Adipose tissue (tissue), 3 donors: ENCODE results near the gene ZNF507. TPM values are rescaled to one million over a fixed set of nuclear protein-coding genes. Genes with fewer than 3 reads are reported as not detected.

Source experiments
- H3K27ac ChIP-seq: one replicate; pipeline ENCODE4 v1.5.1; 2013; ENCODE audit warnings: low read depth, low read length
- WGBS, 3 donors: extraction: QIAGEN DNeasy Blood & Tissue Kit; methylation state at CpG; one replicate each; pipeline ENCODE4 v1.1.7; 2013; 5-methylcytosine and 5-hydroxymethylcytosine counted together
- polyA plus RNA-seq, 3 donors: library from polyadenylated mRNA; stranded (reverse); fragments of 200-250 nt; gene quantifications; one replicate each; pipeline ENCODE4 v1.2.3, GENCODE V29; 2013
- donor health status: healthy with polysubstance abuse.
- donor health status: Bipolar disorder and iron deficiency.
- donor health status: healthy.

ZNF507 gene
- polyA plus RNA-seq, 3 donors, result 3.0 to 5.8 (median 5.3) TPM

DNA sequence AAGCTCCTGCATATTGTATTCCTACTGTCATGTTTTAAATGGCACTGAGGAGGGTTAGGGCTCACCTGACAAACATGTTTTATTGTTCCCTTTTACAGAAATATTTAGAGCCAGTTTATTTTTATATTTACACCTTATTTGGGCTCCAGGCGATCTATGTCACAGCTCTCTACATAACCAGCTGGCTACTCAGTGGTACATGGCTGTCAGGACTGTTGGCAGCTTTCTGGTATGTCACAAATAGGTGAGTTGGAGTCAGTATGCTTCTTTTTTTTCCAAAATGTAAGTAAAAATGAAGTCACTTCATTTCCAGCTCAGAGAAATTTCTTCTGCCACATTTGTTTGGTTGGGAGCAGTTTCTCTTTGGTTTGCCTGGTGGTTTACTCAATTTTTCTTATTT is 91.7 kb downstream of the ZNF507 start:
- WGBS, 3 donors, result 94 to 95% (median 95%) methylated on average over 1 of the region's 1 CpG

More for the DNA sequence above, 91.7 kb downstream of the ZNF507 start:
- H3K27ac ChIP-seq, result no peak overlapping the region

Other genes starting within 250 kb of the ZNF507 start
- gene DPY19L3, start 60.2 kb downstream of the ZNF507 start, polyA plus RNA-seq, result 1 to 10 TPM; 3.3 to 8.2 (median 5.8) TPM
- gene PDCD5, start 235.6 kb downstream of the ZNF507 start, polyA plus RNA-seq, result 100 to 1,000 TPM in 1 of 3 donors, 10 to 100 TPM in 2; 80.4 to 121 (median 95.3) TPM